GM12801 (cell line): ENCODE measurements around the gene TOX4.

Experiments used
- TF ChIP-seq, protein P1 (sequence below): IDR thresholded peaks from one replicate; pipeline ENCODE4 v1.5.1; 2011; ENCODE audit warnings: control low read depth; ENCODE audit not compliant: insufficient read length; ENCODE audit errors: extremely low read depth

TOX4 gene

GRCh38 chr14:21524575-21525490 is 47.8 kb downstream of the TOX4 start:
- TF ChIP-seq, protein P1, sequence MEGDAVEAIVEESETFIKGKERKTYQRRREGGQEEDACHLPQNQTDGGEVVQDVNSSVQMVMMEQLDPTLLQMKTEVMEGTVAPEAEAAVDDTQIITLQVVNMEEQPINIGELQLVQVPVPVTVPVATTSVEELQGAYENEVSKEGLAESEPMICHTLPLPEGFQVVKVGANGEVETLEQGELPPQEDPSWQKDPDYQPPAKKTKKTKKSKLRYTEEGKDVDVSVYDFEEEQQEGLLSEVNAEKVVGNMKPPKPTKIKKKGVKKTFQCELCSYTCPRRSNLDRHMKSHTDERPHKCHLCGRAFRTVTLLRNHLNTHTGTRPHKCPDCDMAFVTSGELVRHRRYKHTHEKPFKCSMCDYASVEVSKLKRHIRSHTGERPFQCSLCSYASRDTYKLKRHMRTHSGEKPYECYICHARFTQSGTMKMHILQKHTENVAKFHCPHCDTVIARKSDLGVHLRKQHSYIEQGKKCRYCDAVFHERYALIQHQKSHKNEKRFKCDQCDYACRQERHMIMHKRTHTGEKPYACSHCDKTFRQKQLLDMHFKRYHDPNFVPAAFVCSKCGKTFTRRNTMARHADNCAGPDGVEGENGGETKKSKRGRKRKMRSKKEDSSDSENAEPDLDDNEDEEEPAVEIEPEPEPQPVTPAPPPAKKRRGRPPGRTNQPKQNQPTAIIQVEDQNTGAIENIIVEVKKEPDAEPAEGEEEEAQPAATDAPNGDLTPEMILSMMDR: no peak

- TF ChIP-seq, protein P1: no peak
Observed at GRCh38 chr14:21525571-21525961, 48.6 kb downstream of the TOX4 start.

GRCh38 chr14:21525962-21526671 is 49.1 kb downstream of the TOX4 start, which contains the start of gene SALL2:
TSS of gene SALL2 (minus strand) at chr14:21526346. CDS start at chr14:21526127, 219 bp downstream.
- TF ChIP-seq, protein P1: no peak

DNA sequence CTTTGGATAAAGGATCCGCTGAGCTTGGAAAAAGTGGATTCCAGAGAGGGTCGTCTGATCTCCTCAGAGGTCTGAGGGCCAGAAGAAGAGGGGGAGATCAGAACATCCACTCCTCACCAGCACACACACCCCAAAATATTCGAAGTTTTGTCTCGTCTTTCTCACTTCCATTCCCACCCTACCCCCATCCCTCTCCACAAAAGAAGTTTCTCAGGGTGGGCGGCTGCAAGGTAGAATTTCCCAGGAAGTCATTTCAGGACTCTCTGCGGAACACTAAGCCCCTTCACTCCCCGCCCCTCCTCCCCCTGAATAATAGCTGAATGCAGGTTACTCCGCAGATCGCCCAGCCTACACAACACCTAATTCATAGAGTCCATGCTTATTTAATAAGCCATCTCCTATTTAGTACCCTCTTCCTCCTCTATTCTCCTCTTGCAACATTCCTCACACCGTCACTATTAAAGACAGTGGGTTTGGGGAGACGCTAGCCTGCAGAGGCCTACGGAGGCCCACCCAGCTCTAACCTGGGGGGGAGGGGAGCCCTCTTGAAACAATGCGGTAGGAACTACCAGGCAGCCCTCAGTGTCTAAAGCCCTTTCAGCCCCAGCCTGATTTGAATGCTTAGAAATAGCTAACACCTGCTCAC is 49.8 kb downstream of the TOX4 start:
- TF ChIP-seq, protein P1: no peak

DNA sequence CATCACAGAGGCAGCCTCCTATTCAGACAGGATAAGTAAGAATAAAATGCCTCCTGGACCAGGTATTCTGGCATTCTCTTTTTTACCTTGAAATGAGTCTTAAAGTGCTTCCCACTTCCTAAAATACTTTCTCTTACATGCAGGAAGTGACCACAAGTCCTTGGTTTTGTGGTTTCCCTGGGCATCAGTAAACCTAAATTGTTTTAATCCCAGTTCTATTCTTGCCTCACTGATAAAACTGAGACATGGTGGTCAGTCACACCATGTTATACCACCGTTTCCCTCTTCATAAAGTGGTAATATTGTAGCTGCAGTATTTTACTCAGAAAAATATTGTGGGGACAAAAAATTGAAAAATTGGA is 50.3 kb downstream of the TOX4 start:
- TF ChIP-seq, protein P1: no peak

- TF ChIP-seq, protein P1: no peak
Observed at GRCh38 chr14:21528381-21529348, 51.7 kb downstream of the TOX4 start.
